ENCODE data around the gene NLGN1.

- TF ChIP-seq CTCF (IDR thresholded peaks at IDR 0.05; ENCODE audit: low read depth, low read length) (no peak), MAX (IDR thresholded peaks at IDR 0.05; ENCODE audit: low read depth, low read length) (no peak), POLR2A (IDR thresholded peaks at IDR 0.05; ENCODE audit: extremely low read depth, insufficient read length) (no peak)
Observed at GRCh38 chr3:174089592-174089991, 692.0 kb downstream of the NLGN1 start.

Measured in NB4 (cell line).